ENCODE data around the gene SULT1C4.
"Not testable (repeated sequence)": the region's sequence is repeated elsewhere in the genome, so short reads cannot be mapped to it uniquely, and the experiment has no call there.

SULT1C4 gene

GRCh38 chr2:108413711-108414095 lies 35.9 kb downstream of the SULT1C4 start:
- DNase-seq, result no peak

- DNase-seq, result no peak
Observed at GRCh38 chr2:108414256-108414876, 36.6 kb downstream of the SULT1C4 start.

- DNase-seq, result no peak
Observed at GRCh38 chr2:108414945-108415344, 37.2 kb downstream of the SULT1C4 start.

- DNase-seq, result no peak
Observed at GRCh38 chr2:108417254-108417653, 39.5 kb downstream of the SULT1C4 start.

GRCh38 chr2:108418416-108418815 lies 40.7 kb downstream of the SULT1C4 start:
- no peak for DNase-seq

GRCh38 chr2:108423067-108423466 lies 45.3 kb downstream of the SULT1C4 start:
- no peak for DNase-seq

GRCh38 chr2:108423502-108424251 lies 45.9 kb downstream of the SULT1C4 start:
- no peak for DNase-seq

- no peak for DNase-seq
Observed at GRCh38 chr2:108428286-108429009, 50.7 kb downstream of the SULT1C4 start.

GRCh38 chr2:108435578-108435977 lies 57.8 kb downstream of the SULT1C4 start:
- DNase-seq, result not testable (repeated sequence)

- DNase-seq, result no peak
Observed at GRCh38 chr2:108436976-108437375, 59.2 kb downstream of the SULT1C4 start.
